ENCODE results near the gene MMP1. TPM values are rescaled to one million over a fixed set of nuclear protein-coding genes. Genes with fewer than 3 reads are reported as not detected.

MMP1 gene
- total and polyA plus RNA-seq, 2 experiments from 2014 or later = 0.94 TPM; not detected in 1

- no peaks in the 10 kb centered on the region for H3K4me1 ChIP-seq (ENCODE audit: low read depth)
- peak; percentile 43 for TF ChIP-seq CTCF (IDR thresholded peaks at IDR 0.05; ENCODE audit: low read depth, low read length)
Measured at GRCh38 chr11:102831489-102832440, 33.8 kb upstream of the MMP1 start.

DNA sequence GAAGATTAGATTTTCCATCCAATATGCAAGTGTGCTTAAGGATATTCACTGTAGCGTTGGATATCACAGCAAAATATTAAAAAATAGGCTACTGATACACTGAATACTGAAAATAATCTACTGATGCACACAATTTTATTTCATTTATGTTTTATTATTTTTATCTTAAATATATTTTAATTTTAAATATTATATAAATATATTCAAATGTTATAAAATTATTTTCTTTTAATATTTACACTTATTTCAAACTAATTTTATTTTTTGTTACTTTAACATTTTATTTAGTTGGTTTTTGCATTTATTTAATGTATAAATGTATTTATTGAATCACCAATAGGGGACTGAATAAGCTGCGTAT, 33.1 kb upstream of the MMP1 start:
- no peak overlapping the region for H3K4me3 ChIP-seq

More at GRCh38 chr11:102831489-102832440, 33.8 kb upstream of the MMP1 start:
- Histone ChIP-seq H3K4me3 (no peak overlapping the region), H3K27me3 (no peaks in the 10 kb centered on the region), H3K27ac (no peak overlapping the region), H3K9me3 (ENCODE audit: low read depth) (no peaks in the 10 kb centered on the region), H3K36me3 (no peaks in the 10 kb centered on the region)
- peak; percentile 20 to 38 for DNase-seq (ENCODE audit: low read depth in 1 of 2, low spot score in 1 of 2)

DNA sequence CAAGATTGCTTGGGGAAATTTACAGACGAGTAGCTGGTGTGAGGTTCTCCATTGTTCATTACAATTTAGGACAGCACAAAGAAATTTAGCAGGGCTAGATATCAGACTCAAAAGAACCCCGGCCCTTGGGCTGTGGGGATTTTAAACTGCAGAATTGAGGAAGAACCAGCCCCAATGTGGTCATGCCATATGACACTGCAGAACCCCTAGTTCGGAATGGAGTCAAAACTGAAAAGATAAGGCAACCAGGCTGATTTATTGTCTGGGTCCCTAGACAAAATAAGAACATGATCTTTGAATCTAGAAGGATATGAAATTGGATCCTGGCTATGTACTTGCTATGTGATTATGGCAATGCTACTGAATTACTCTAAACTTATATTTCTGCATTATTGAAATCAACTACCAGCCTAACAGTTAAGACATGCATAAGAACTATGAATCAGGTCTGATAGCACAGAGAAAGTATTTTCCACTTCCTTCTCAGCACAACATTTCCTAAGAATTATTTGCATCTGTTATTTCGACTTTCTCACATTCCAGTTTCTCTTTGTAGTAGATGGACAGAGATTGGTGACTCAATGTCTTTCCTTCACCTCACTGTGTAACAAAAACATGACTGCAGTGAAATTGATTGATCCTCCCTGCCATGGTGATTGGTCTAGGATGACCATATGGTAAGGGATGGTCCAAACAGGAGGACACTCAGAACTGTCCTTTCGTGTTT, 32.2 kb upstream of the MMP1 start:
- Histone ChIP-seq H3K36me3 (no peaks in the 10 kb centered on the region), H3K27me3 (no peaks in the 10 kb centered on the region), H3K4me3 (no peak overlapping the region), H3K9me3 (ENCODE audit: low read depth) (no peaks in the 10 kb centered on the region), H3K27ac (no peak overlapping the region), H3K4me1 (ENCODE audit: low read depth) (no peaks in the 10 kb centered on the region)
- TF ChIP-seq CTCF (IDR thresholded peaks at IDR 0.05; ENCODE audit: low read depth, low read length) = no peak
- DNase-seq (ENCODE audit: low read depth in 1 of 2, low spot score in 1 of 2) = no peak

More for the DNA sequence above, 33.1 kb upstream of the MMP1 start:
- Histone ChIP-seq H3K27me3 (no peaks in the 10 kb centered on the region), H3K27ac (no peak overlapping the region), H3K4me1 (ENCODE audit: low read depth) (no peaks in the 10 kb centered on the region), H3K36me3 (no peaks in the 10 kb centered on the region), H3K9me3 (ENCODE audit: low read depth) (no peaks in the 10 kb centered on the region)
- no peak for DNase-seq (ENCODE audit: low read depth in 1 of 2, low spot score in 1 of 2)
- no peak for TF ChIP-seq CTCF (IDR thresholded peaks at IDR 0.05; ENCODE audit: low read depth, low read length)

DNA sequence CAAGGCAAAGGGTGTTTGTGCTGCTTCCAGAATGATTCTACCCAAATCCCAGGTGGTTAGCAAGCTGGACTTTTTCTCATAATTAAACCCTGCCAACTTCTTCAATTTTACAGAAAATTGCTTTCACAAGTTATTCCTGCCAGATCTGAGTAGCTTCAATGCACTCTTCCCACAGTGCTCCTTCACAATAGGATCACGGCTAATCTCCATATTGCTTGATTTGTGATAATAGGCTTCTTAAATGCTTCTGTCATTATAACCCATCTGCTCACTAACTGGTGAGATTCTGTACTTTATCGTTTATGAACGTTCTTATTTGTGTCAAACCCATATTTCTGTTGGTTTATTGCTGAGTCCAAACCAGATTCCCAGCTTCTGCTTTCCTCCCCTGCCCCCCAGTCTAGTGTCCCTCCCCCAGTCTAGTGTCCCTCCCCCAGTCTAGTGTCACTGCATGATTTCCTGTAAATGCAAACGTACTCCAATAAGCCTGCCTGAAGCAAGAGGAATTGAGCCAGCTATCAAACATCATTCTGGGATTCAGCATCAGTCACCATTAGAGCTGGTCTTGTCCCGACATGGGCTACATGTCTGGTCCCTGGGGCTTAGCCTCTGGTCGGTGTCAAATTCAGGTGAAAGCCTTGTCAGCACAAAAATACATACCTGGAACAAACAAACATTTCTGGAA, 31.5 kb upstream of the MMP1 start:
- Histone ChIP-seq H3K27ac (no peak overlapping the region), H3K36me3 (no peaks in the 10 kb centered on the region), H3K4me3 (no peak overlapping the region), H3K4me1 (ENCODE audit: low read depth) (no peaks in the 10 kb centered on the region), H3K27me3 (no peaks in the 10 kb centered on the region), H3K9me3 (ENCODE audit: low read depth) (no peaks in the 10 kb centered on the region)
- DNase-seq (ENCODE audit: low read depth in 1 of 2, low spot score in 1 of 2) = no peak
- no peak for TF ChIP-seq CTCF (IDR thresholded peaks at IDR 0.05; ENCODE audit: low read depth, low read length)

- no peak for TF ChIP-seq CTCF (IDR thresholded peaks at IDR 0.05; ENCODE audit: low read depth, low read length)
- no peaks in the 10 kb centered on the region for H3K27me3 ChIP-seq
- DNase-seq (ENCODE audit: low read depth in 1 of 2, low spot score in 1 of 2) = no peak
- no peak overlapping the region for H3K4me3 ChIP-seq
- no peaks in the 10 kb centered on the region for H3K36me3 ChIP-seq
- H3K4me1 ChIP-seq (ENCODE audit: low read depth) = no peaks in the 10 kb centered on the region
- no peaks in the 10 kb centered on the region for H3K9me3 ChIP-seq (ENCODE audit: low read depth)
- H3K27ac ChIP-seq = no peak overlapping the region
Measured at GRCh38 chr11:102824556-102824955, 26.6 kb upstream of the MMP1 start.
